ENCODE results near the gene KIF26A.

KIF26A gene

DNA sequence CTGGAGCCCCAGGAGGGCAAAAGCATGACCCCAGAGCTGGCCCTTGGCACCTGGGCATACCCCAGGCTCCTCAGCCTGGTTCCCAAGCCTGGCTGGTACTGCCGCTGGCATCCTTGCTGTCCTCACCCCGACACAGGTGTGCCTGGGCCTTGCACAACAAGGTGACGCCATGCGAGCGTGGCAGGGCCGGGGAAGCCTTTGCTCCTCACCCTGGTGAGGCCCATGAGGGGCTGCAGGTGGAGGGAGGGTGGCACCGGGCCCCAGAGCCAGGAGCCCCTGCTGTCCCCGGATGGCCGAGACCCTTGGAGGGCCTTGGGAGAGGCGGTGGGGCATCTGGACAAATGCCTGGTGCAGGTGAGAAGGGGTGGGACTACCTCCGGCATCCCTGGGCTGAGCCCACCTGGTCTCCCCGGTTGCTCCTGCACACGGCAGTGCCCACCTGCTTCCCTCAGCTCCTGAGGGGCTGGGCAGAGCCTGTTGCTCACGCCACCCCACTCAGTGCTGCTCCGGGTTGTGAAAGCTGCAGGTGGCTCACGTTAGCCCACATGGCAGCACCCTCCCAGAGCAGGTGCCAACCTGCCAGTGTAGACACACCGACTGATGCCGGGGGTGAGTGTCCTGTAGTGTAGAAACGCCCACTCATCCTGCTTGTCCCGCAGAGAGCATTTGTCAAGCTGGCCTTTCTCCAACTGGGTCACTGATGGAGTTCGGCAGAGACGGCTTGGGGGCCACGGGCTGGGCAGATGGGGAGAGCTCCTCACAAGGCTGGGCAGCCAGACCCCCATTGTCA is 24.6 kb upstream of the KIF26A start:
- DNase-seq: no peak

DNA sequence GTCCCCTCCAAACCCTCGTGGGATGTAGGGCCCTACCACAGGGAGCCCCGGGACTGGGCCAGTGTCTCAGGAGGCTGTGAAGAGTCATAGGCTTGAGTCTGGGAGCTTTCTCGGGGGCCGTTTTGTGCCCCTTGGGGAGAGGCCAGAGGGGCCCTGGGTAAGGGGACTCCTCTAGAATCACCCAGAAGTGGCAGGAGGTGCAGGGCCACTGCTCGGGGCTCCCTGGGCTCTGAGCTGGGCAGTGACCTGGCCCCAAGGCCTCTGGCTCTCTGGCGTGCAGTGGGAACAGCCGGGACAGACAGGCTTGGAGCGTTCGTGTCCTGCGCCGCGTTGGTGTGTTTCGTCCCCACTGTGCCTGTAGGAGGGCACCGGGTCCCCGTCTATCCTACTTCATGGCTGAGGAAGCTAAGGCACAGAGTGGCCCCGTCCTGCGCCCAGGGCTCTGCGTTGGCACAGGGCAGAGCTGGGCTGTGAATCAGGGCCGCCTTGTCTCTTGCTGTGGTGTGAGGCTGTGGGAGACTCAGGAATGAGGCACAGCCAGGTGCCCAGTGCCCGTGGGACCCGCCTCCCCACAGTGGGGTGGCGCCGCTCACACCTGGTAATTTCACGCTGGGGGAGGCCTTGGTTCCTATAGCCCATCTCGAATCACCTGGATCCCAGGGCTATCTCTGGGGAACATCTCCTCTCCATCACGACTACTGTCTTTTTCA is 23.8 kb upstream of the KIF26A start:
- no peak for DNase-seq

DNA sequence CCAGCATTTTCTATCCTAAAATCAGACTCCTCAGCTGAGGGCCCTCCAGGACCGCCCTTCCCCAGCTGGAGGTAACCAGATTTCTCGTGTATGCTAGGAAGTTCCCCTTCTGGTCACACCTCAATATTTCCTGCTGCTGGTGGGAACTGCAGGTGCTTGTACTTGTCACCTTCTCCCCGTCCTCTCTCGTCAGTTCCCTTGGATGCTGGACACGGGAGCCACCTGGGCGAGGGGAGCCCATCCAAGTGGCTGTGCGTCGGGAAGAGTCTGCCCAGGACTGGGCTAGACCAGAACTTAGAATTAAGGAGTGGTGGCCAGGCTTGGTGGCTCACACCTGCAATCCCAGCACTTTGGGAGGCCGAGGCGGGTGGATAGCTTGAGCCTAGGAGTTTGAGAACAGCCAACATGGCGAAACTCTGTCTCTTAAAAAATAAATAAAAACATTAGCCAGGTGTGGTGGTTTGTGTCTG is 23.2 kb upstream of the KIF26A start:
- DNase-seq: no peak

DNA sequence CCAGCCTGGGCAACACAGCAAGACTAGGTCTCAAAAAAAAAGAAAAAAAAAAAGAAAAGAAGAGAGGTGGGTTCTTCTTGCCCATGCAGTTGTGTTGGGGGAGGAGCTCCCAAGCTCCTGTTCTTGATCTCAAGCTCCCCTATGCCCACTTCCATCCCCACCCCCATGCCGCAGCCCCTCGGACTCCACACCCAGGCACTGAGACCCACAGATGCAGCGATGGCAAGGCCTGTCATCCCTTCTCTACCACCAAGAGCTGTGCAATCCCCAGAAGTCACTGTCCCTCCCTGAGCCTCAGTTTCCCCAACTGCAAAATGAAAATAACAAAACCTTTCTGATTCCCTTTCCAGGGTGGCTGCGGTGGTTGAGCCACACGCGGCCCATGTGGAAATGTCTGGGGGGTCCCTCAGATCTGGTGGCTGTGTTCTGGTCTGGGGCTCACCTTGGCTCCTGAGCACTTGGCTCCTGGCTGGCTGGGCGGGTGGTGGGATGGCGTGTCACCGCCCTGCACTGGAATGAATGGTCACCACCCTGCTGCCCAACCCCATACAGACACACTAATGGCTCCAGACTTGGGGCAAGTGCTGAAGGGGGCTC is 22.6 kb upstream of the KIF26A start:
- no peak for DNase-seq

DNA sequence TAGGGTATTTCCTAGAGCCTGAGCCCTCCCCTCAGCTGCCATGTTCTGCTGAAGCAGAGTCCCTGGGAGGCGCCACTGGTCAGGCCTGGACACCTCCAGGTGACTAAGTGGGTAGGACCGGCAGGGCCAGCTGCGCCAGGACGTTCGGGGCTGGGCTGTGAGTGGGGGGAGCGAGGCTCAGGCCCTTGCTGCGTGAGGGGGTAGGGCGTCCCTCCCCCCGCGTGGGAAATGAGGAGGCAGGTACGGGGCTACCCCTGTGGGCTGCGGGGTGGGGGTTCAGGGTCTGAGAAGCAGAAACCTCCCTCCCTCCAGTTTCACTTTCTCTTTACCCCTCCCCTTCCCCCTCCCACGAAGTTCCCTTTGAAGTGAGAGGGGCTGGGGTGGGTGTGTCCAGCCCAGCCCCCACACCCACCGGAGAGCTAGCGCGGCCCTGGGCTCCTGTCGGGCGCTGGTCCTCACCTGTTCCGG is 22.1 kb upstream of the KIF26A start:
- no peak for DNase-seq

DNA sequence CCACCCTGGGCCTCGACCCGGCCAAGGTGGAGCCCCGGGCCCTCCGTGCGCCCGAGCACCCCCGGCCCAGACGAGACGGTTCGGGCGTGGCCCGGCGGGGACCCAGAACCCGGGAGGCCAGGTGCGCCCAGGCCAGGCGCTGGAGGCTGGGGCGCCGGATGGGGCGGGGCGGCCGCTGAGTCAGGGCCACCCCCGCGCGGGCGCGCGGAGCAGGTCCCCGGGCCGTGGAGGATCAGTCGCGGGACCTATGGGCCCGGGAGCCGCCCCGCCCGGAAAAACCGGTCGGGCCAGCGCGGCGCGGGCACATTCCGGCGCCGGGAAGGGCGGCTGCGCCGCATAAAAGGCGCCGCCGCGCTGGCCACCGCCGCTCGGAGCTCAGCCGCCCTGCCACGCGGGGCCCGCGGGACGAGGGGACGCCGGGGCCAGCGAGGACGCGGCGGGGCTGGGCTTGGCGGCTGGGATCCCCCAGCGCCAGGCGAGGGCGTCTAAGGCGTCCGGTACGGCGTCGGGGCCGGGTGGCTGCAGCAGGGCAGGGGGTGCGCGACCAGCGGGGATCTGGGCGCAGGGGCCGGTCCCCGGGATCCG is 21.5 kb upstream of the KIF26A start:
- DNase-seq: no peak

DNA sequence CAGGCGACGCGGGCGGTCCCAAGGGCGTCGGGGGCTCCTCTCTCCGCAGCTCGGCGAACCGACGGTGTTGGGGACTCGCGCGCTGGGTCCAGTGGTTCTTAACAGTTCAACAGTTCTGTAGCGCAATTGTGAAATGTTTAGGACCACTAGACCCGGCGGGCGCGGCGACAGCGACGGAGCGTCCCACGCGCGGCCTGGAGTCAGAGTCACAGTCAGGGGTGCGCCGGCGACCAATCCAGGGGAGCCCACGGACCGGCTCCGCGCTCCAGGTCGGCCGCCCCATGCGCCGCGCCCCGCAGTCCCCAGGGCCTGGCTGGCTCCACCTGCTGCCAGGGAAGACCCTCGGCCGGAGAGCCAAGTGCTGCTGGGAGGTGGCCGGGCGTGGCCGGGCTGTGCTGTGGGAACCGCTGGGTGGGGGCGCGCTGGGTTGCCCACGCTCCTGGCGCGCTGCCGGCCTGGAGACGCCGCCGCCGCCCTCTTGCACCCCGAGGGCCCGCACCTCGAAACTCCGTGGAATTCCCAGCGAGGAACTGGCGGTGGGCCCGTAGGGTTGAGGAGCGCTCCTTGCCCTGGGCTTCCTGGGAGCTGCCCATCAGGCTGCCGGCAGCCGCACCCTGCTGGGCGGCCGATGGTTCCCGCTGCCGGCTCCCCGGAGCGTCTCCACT is 20.9 kb upstream of the KIF26A start:
- no peak for DNase-seq

DNA sequence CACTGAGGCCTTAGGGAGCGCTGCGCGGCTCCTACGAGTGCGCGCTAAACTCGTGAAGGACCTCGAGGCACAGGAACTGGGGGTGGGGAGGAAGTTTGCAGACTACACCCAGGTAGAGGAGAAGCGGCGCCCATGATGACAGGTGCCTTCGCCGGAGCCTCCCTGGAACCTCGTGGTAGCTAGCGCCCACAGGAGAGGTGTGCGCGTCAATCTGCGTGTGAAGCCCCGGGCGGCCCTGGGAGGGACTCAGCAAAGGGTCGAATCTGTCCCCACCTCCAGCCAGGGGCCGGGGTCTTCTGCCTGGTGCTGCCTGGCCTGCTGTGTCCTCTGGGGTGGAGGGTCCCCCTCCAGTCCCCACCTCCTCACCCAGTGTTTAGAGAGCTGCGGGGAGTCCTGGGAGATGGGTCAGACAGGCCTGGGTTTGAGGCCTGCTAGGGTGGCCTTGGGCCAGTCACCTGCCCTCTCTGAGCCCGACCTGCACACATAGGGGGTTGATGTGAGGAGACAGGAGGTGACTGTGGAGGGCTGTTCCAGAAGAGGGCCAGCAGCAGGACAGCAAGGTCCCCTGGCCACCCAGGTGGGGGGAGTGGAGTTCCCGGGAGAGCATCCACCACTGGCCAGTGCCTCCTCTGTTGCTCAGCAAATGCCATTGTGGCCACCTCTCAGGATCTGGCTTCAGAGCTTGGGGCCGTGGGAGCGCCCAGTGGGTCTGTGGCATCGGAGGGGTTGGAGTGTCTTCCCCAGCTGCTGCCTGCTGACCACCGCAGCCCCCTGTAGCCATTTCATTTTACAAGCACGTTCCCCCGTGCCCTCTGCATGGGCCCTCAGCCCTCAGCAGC is 20.2 kb upstream of the KIF26A start:
- DNase-seq: no peak

DNA sequence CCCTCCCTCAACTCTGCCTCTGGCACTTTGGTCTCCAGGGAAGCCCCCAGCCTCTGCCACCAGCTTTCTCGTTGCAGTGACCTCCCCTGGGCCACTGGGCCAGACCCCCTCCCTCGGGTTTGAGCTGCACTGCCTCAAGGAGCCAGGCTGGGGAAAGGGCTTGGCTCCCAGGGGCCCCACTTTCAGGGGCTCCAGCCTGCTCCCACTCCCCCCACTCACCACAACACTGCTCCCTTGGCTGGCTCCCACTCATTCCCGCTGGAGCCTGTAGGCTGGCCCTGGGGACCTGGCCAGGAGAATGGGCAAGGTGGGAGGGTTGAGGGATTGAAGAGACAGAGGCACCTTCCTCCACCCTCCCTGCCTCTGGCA is 19.3 kb upstream of the KIF26A start:
- DNase-seq: no peak

DNA sequence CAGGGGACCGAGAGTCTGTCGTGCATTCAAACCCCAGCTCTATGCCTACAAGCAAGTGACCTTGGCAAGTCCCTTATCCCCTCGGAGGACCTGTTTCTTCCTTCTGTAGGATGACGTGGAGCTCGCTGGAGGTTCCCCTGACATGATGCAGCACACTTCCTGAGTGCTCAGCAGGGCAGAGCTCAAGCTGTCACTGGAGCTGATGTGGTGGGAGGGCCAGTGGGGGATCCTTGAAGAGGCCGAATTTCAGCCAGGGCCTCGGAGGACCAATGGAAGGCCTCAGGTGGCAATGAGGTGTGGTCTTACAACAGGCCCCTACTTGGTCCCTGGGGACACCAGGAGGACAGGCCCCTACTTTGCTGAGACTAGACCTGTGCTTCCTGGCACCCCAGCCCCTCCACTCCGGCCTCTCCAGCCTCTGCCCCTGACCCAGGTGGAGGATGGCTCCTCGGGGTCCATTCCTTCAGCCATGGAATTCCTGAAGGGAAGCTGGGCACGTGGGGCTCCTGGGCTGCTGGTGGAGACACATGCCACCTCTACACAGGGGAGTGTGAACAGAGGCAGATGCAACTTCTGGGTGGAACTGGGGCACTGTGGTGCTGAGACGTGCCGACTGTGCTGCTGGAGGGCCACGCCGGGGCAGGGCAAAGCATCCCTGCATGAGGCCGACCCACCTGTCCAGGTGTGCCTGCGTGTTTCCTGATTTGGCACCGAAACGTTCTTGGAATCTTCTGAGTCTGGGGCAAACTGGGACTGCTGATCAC is 18.7 kb upstream of the KIF26A start:
- no peak for DNase-seq

DNA sequence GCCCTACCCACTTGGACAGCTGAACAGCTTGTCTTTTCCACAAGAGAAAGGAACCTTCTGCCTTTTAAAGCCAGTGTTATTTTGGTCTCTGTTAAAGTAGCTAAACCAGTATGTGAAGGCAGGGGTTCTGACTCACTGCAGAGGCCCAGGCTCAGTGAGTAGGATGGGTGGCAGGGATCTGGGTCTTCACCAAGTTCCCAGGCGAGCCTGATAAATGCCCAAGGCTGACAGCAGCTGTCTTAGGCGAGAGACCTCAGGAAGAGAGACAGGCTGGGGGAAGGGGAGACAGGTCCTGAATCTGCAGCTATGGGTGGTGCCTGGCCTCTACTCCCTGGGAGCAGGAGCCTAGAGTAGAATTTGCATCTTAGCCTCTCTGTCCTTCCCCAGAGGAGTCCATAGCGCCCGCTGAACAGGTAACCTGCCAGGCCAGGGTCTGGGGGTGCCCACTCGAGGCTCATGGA is 18.1 kb upstream of the KIF26A start:
- no peak for DNase-seq

DNA sequence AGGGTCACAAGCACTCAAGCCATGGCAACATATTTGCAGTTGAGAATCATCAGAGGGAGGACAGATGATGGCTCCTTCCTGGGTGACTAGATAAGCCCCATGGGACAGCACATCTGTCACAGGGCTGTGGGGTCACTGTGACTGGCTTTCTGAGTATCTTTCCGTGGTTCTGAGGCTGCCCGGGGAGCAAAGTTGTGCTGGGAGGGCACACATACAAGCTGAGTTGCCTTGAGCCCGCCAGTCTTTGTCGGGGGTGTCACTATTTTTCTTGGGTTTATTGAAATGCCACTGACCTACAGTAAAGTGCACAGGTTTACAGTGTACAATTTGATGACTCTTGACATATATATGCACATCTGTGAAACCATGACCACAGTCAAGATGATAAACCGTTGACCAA is 17.2 kb upstream of the KIF26A start:
- no peak for DNase-seq

DNA sequence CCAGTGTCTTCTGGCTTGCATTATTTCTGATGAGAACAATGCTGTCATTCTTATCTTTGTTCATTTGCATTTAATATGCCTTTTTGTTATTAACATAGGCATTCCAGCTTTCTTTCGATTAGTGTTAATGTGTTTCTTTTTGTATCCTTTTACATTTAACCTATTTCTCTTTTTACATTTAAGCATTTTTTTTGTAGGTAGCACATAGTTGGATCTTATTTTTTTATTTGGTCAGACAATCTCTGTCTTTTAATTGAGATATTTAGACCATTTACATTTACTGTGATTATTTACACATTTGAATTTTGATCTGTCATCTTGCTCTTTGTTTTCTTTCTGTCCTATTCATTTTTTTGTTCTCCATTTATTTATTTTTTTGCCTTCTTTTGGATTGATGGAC is 14.5 kb upstream of the KIF26A start:
- no peak for DNase-seq

DNA sequence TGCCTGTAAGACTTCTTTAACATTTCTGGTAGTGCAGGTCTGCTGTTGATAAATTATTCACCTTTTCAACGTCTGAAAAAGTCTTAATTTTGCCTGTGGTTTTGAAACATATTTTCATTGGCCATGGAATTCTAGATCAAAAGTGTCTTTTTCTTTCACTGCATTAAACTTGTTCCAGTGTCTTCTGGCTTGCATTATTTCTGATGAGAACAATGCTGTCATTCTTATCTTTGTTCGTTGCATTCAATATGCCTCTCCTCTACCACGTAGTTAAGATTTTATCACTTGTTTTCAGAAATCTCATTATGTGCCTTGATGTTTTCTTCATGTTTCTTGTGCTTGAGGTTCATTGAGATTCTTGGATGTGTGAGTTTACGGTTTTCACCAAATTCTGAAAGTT is 13.4 kb upstream of the KIF26A start:
- no peak for DNase-seq

DNA sequence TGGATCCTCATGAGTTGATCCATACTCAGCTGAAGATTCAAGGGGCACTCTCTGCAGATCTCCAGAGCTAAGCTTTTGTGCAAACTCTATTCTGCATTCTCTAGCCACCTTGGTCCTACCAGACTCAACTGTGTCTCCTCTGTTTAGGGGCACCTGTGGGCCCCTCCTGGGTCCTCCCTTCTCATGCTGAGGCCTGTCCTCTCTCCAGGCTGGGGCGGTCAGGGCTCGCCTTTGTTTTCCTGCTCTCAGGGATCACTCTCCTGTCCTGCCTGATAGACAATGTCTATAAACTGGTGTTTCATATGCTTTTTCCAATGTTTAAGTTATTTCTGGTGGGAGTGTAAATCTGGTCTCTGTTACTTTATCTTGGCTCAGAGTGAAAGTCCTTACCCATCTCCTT is 11.6 kb upstream of the KIF26A start:
- DNase-seq: no peak

DNA sequence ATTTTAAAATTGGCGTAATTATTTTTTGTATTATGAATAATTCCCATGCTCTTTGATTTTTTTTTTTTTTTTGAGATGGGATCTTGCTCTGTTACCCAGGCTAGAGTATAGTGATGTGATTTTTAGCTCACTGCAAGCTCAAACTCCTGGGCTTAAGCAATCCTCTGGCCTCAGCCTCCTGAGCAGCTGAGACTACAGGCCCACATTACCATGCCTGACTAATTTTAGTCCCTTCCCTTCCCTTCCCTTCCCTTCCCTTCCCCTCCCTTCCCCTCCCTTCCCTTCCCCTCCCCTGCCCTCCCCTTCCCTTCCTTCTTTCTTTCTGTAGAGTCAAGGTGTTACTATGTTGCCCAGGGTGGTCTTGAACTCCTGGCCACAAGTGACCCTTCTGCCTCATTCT is 9.4 kb upstream of the KIF26A start:
- no peak for DNase-seq

DNA sequence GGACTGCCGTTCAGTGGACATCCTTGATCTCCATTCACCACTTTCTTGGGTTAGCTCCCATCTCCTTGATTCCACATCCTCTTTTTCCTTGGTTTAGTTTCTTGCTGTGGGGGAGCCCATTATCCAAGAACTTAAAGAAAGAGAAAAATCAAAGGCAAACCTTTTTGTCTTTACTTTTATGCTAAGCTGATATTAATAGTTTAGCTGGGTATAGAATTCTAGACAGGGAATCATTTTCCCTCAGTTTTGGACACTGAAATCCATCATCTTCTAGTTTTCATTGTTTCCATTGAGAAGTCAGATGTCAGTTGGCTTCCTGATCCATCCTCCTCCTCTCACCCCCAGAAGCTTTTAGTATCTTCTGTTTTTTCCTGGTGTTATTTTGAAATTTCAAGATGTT is 8.8 kb upstream of the KIF26A start:
- no peak for DNase-seq

DNA sequence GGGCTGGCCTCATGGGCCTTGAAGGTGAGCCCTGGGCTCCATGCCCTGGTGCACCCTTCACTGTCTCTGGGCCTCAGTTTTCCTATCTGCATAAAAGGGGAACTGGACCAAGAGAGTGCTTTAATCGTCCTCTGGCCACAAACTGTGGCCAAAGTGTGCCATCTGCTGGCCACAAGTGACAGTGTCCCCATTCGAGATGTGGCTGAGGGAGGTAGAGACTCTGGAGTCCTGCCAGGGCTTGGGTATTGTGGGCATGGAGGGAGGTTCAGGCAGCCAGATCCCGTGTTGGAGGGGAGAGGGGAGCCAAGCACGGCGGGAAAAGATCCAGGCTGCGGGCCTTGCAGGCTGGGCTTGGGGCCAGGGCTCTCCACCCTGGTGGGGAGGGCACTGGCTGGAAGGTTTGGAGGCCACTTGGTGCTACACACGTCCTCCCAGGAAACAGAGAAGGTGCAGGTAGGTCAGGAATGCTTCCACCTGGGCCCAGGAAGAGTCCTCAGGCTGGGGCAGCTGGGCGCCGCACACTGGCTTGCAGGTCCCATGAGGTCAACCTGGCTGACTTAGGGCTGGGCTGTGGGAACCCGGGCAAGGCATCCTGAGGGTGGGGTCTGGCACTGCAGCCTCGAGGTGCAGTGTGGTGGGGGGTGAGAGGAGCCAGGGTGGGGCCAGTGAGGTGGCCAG is 7.3 kb upstream of the KIF26A start:
- DNase-seq: no peak

DNA sequence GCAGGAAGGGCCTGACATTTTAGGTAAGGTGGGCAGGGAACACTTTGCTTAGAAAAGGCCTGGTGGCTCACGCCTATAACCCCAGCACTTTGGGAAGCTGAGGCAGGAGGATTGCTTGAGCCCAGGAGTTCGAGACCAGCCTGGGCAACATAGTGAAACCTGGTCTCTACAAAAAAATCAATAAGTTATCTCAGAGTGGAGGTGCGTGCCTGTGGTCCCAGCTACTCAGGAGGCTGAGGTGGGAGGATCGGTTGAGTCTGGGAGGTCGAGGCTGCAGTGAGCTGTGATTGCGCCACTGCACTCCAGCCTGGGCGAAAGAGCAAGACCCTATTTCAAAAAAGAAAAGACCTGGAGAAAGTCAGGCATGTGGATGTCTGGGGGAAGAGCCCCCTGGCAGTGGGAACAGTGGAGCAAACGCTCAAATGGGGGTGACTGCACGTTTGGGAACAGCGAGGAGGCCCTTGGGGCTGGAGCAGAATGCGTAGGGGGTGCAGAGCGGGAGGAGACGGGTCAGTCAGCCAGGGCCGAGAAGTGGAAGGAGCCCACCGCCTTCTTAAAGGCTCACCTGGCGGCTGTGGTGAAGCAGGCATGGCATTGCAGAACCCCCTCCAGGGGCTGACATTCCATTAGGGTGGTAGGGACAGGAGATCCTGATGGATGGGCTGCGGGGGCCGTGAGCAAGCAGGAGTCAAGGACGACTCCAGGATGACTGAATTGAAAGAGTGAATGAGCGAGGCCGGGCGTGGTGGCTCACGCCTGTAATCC is 6.2 kb upstream of the KIF26A start:
- no peak for DNase-seq

DNA sequence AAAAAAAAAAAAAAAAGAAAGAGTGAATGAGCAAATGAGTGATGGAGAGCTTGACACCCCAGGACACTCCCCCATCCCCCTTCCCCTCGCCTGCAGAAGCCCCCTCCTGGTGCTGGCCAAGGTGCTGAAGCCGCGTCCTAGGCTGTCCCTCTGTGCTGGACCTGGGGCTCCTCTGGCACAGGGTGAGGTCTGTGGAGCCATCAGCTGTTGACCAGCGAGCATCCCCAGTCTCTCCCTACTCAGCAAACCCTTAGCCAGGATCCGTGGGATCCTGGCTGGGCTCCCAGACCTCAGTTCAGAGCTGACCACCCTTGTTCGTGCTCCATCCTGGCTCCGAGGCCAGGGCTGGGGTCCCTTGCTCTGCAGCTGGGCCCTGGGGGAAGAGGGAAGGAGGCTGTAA is 5.4 kb upstream of the KIF26A start:
- DNase-seq: no peak
